DOHH2 (cell line): ENCODE measurements around the gene ZYX.
"Not testable (repeated sequence)": the region's sequence is repeated elsewhere in the genome, so short reads cannot be mapped to it uniquely, and the experiment has no call there.

ENCODE experiments used
- H3F3A ChIP-seq: fragments of 200-600 bp; sonication (generic), shearing (Covaris generic); 2 replicates; pipeline ENCODE4 v1.6.0; 2016; ENCODE audit warnings: antibody characterized with exemption, mild to moderate bottlenecking; ENCODE audit not compliant: control insufficient read depth, insufficient read depth
- H3K27ac ChIP-seq: fragments of 200-600 bp; sonication (generic); 2 replicates; pipeline ENCODE4 v1.5.1; 2014; ENCODE audit warnings: low read depth, mild to moderate bottlenecking, low read length, moderate library complexity
- H3K27me3 ChIP-seq: fragments of 200-600 bp; sonication (generic); 2 replicates; pipeline ENCODE4 v1.6.1; 2014; ENCODE audit warnings: mild to moderate bottlenecking, low read length, mixed read lengths; ENCODE audit not compliant: control insufficient read depth
- H3K36me3 ChIP-seq: fragments of 200-600 bp; sonication (generic); 2 replicates; pipeline ENCODE4 v1.6.1; 2014; ENCODE audit warnings: mild to moderate bottlenecking, low read length, moderate library complexity, mixed read lengths; ENCODE audit not compliant: control insufficient read depth
- H3K4me1 ChIP-seq: fragments of 200-600 bp; sonication (generic); 2 replicates; pipeline ENCODE4 v1.6.1; 2014; ENCODE audit warnings: mild to moderate bottlenecking, low read length, mixed read lengths; ENCODE audit not compliant: control insufficient read depth
- H3K4me2 ChIP-seq: fragments of 200-600 bp; sonication (generic); 2 replicates; pipeline ENCODE4 v1.6.0; 2014; ENCODE audit warnings: mild to moderate bottlenecking, low read length, moderate library complexity
- H3K4me3 ChIP-seq: fragments of 200-600 bp; sonication (generic); 2 replicates; pipeline ENCODE4 v1.5.1; 2014; ENCODE audit warnings: mild to moderate bottlenecking, low read length, mixed read lengths
- H3K79me2 ChIP-seq: fragments of 200-600 bp; sonication (generic); 2 replicates; pipeline ENCODE4 v1.6.1; 2014; ENCODE audit warnings: mild to moderate bottlenecking, low read length, mixed read lengths; ENCODE audit not compliant: control insufficient read depth
- H3K9me2 ChIP-seq: fragments of 200-600 bp; sonication (generic); replicated peaks from 2 replicates; pipeline ENCODE4 v1.6.1; 2014; ENCODE audit warnings: mild to moderate bottlenecking, low read length, mixed read lengths; ENCODE audit not compliant: control insufficient read depth
- H3K9me3 ChIP-seq: fragments of 200-600 bp; sonication (generic); 2 replicates; pipeline ENCODE4 v1.6.1; 2014; ENCODE audit warnings: antibody characterized with exemption, low read length, mixed read lengths; ENCODE audit not compliant: control insufficient read depth, insufficient read depth
- H4K20me1 ChIP-seq: fragments of 200-600 bp; sonication (generic); 2 replicates; pipeline ENCODE4 v1.6.0; 2014; ENCODE audit warnings: low read depth, mild to moderate bottlenecking, antibody characterized with exemption, low read length, moderate library complexity; ENCODE audit not compliant: control insufficient read depth, insufficient read depth
- CTCF ChIP-seq: fragments of 200-600 bp; sonication (generic); IDR thresholded peaks from one replicate; pipeline ENCODE4 v1.5.1; 2014; ENCODE audit warnings: antibody characterized with exemption, mild to moderate bottlenecking, low read depth, low read length; ENCODE audit not compliant: poor library complexity, severe bottlenecking
- EZH2phosphoT487 ChIP-seq: fragments of 200-600 bp; sonication (generic); IDR thresholded peaks from 2 replicates; pipeline ENCODE4 v1.6.1; 2017; ENCODE audit warnings: borderline replicate concordance, mild to moderate bottlenecking, antibody characterized with exemption, low read length, moderate library complexity, mixed read lengths

The ZYX gene

GRCh38 chr7:143390773-143391317 is 9.7 kb downstream of the ZYX start:
- TF ChIP-seq EZH2phosphoT487, result no peak
- no peak for TF ChIP-seq CTCF
- H3K27ac ChIP-seq, result no peak overlapping the region
- H4K20me1 ChIP-seq, result no peaks in the 10 kb centered on the region
- H3K79me2 ChIP-seq, result no peaks in the 10 kb centered on the region
- no peak overlapping the region for H3K4me3 ChIP-seq
- H3K4me2 ChIP-seq, result no peak overlapping the region
- no peaks in the 10 kb centered on the region for H3K9me2 ChIP-seq
- H3K9me3 ChIP-seq, result no peaks in the 10 kb centered on the region
- no peaks in the 10 kb centered on the region for H3F3A ChIP-seq
- peaks cover 7% of the 10 kb centered on the region for H3K4me1 ChIP-seq
- H3K36me3 ChIP-seq, result no peaks in the 10 kb centered on the region
- H3K27me3 ChIP-seq, result no peaks in the 10 kb centered on the region

GRCh38 chr7:143391462-143392404 is 10.6 kb downstream of the ZYX start:
- Histone ChIP-seq H3K27me3 (no peaks in the 10 kb centered on the region), H3K4me2 (no peak overlapping the region), H3K79me2 (no peaks in the 10 kb centered on the region), H3K4me1 (no peaks in the 10 kb centered on the region), H4K20me1 (no peaks in the 10 kb centered on the region), H3K9me2 (no peaks in the 10 kb centered on the region), H3K9me3 (no peaks in the 10 kb centered on the region), H3K4me3 (no peak overlapping the region), H3F3A (no peaks in the 10 kb centered on the region), H3K27ac (no peak overlapping the region), H3K36me3 (no peaks in the 10 kb centered on the region)
- TF ChIP-seq EZH2phosphoT487, result no peak
- TF ChIP-seq CTCF, result no peak

GRCh38 chr7:143392427-143392826 is 11.3 kb downstream of the ZYX start:
- not testable (repeated sequence) for H3K4me1 ChIP-seq, H3K27ac ChIP-seq, H3K4me3 ChIP-seq, H3K79me2 ChIP-seq, H3K27me3 ChIP-seq, H3K4me2 ChIP-seq, H3K9me3 ChIP-seq, H3K36me3 ChIP-seq, H3K9me2 ChIP-seq, H4K20me1 ChIP-seq, H3F3A ChIP-seq

- H3K9me2 ChIP-seq, result no peaks in the 10 kb centered on the region
Measured at GRCh38 chr7:143392875-143393266, 11.7 kb downstream of the ZYX start.

More at GRCh38 chr7:143392875-143393266, 11.7 kb downstream of the ZYX start:
- no peaks in the 10 kb centered on the region for H3K36me3 ChIP-seq
- H3K4me1 ChIP-seq, result no peaks in the 10 kb centered on the region
- TF ChIP-seq CTCF, result no peak
- no peak for TF ChIP-seq EZH2phosphoT487
- no peaks in the 10 kb centered on the region for H3K9me3 ChIP-seq
- no peaks in the 10 kb centered on the region for H3F3A ChIP-seq
- H3K27me3 ChIP-seq, result no peaks in the 10 kb centered on the region
- H3K4me3 ChIP-seq, result no peak overlapping the region
- no peaks in the 10 kb centered on the region for H3K79me2 ChIP-seq
- no peak overlapping the region for H3K27ac ChIP-seq
- no peak overlapping the region for H3K4me2 ChIP-seq
- H4K20me1 ChIP-seq, result no peaks in the 10 kb centered on the region
